H54 (cell line): ENCODE results near the gene GSE1.

Experiments
- DNase-seq: peaks from one replicate; pipeline ENCODE4 v3.0.0; 2011; ENCODE audit warnings: low spot score, mixed read lengths; ENCODE audit not compliant: insufficient read length
- FAIRE-seq: peaks from 3 replicates; lab custom pipeline; 2011; peaks lifted over from hg19 to GRCh38; lab: Jason Lieb, UNC
- POLR2A ChIP-seq: IDR thresholded peaks from 2 replicates; pipeline ENCODE4 v1.6.1; 2011; ENCODE audit warnings: low read depth, mild to moderate bottlenecking, low read length

The GSE1 gene

DNA sequence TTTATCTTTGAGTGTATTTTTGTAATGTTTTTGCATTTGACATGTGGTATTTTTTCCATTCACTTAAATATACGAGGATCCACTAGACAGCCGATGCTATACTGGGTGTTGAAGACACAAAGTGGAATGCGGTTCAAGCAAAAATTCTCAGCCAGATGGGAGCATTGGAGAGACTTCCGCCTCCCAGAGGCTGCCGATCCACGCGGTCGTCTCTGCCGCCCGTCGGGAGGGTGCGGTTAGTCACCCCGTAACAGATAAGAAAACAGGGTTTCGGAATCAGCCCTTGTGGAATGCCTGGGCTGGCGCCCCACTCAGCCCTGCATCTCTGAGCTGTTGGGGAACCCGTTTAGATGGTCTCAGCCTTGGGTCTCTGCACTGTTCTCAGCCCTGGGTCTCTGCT lies 7.3 kb downstream of the GSE1 start:
- TF ChIP-seq POLR2A: no peak
- FAIRE-seq (no peak), DNase-seq (no peak)

DNA sequence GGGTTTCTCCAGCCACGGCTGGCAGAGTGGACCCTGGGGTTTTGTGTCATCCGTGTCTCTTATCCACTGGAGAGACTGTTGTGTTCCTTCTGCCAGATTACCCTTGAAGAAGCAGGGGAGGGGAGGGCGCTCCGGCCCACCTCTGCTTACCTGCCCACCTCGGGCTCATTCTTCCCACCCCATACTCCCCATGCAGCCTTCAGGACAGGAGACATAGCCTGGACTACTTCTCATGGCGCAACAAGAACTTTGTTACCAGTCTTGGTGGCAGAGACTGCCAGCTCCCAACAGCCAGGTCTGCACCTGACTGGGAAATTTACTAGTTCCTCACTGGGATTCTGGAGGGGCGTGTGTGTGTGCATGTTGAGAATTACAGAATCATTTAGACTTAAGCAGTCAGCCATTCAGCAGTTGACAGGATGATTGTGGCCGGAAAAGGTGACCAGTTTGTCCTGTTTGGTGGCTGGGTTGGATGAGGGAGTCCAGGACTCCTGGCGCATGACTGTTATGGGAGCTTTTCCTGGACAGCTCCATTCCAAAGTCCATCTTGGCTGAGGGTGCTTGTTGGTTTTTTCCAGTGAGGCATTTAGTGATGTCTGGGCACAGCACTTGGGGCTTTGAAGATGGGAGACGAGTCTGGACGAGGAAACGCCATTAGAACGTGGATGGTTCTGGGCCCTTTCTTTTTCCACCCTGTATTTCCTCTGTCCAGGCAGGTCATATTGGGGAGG lies 8.7 kb downstream of the GSE1 start:
- FAIRE-seq: no peak
- no peak for TF ChIP-seq POLR2A
- DNase-seq: no peak

DNA sequence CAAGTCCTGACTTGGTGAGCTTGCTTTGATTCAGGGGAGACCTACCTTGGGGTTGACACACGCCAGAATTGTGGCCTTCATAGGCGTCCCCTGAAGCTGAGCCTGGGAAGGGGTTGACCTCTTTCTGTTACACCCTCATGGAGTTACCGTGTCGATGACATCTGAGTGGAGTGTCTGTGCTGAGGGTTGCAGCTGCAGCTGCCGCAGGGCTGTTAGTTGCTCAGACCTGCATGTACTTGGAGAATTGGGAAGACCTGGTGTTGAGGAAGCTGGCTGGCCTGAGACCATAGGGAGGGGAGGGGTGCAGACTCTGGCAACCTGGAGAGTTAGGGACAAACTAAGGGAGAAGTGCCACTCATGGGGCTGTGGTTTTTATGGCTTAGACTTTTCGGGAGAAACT lies 9.6 kb downstream of the GSE1 start:
- DNase-seq: no peak
- FAIRE-seq: no peak
- no peak for TF ChIP-seq POLR2A

DNA sequence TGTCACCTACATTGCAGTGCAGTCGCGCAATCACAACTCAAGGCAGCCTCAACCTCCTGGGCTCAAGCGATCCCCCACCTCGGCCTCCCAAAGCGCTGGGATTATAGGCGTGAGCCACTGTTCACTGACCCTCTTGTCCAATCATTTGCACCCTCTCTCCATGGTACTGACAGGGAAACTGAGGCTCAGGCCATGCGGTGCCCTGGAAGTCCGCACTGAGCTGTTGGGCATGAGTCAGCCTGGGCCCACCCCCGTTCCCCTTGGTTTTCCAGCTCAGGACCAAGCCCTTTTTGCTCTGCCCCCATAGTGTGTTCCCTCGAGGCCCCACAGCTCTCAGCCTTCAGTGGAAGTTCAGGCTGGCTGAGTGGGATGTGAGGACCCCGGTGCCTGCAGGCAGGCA lies 10.1 kb downstream of the GSE1 start:
- FAIRE-seq (no peak), DNase-seq (no peak)
- no peak for TF ChIP-seq POLR2A

DNA sequence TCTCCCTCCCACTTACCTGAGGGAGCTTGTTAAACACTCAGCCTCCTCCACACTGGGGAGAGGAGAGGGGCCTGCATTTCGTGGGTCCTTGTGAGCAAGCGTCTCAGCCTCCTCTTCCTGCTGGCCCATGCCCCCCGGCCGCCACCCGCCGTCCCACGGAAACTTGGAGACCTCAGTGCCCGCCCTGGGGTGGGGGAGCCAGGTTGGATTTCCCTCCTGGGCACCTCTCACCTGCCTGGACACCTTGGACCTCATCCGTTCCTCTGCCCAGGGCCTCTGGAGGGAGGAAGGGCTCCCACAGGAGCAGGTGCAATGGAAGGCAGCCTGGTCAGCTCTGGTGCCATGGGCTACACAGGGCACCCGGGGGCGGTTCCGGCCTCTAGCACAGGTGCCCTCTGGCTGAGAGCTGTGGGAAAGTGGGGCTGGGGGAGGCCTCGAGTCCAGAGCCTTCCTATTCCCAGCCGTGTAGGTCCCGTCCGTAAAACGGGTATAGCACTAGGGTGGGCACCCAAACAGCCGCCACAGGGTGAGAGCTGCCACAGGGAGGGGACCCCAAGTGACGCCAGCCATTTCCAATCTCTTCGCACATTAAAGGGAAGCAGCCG lies 11.0 kb downstream of the GSE1 start:
- no peak for TF ChIP-seq POLR2A
- no peak for DNase-seq
- FAIRE-seq: no peak

DNA sequence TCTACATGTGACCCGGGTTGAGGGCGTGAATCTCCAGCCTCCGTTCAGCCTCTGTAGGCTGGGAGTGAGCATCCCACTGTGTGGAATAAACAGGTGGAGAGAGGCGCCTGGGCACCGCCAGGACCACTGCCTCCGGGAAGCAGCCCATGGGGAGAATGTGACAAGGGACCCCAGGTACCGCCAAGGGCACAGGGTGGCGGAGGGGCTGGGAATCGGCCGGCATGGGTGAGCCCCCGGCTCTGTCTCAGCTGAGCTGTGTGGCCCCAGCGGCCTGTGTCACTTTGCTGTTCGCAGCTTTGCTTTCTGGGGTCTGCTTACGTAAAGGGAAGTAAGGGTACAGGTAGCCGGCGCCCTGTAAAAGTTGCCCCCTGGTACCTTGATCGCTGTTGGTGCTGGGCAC lies 11.5 kb downstream of the GSE1 start:
- no peak for TF ChIP-seq POLR2A
- no peak for DNase-seq
- FAIRE-seq: no peak

DNA sequence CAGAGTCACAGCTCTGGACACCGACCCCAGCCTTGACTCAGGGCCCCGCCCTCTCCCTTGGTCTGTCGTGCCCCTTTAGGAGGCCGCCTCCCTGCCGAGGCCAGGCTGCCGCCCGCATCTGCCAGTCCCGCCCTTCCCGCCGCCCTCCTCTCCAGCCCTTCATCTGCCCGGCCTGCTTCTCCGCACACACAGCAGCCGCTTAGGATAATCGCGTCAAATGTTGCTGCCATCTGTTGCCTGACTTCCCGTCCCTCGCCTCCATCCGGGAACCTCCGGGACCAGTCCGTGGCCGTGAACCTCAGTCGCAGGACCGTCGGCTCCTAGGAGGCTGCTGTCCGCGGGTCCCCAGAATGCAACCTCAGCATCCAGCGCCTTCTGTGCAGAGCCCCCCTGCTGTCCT lies 11.9 kb downstream of the GSE1 start:
- no peak for FAIRE-seq
- no peak for TF ChIP-seq POLR2A
- DNase-seq: no peak

DNA sequence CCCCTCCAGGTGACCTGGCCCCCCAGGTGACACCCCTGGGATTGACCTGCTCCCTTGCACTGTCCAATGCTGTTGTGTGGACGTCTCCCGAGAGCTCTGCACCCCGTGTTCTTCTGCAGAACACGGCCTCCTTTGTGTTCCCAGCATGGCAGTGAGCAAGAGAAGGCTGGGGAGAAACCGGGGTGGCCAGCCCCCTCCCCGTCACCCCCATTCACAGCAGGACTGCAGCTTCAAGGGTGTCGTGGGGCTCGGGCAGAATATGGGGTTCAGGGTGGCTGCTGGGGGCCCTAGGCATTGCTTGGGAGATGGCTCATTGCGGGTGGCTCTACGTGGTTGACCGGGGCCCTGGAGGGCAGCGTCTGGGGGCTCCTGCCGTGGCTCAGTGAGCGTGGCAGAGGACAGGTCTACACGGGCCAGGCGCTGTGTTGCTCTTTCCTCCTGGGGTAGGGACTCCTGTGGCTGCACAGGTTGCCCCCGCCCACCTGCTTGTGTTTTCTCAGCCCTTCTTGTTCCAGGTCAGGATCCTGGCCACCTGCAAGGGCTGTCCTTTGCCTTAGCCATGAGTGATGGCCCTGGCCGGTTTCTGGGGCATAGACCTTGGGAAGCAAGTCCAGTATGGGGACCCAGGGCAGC lies 12.5 kb downstream of the GSE1 start:
- no peak for DNase-seq
- no peak for FAIRE-seq
- no peak for TF ChIP-seq POLR2A

DNA sequence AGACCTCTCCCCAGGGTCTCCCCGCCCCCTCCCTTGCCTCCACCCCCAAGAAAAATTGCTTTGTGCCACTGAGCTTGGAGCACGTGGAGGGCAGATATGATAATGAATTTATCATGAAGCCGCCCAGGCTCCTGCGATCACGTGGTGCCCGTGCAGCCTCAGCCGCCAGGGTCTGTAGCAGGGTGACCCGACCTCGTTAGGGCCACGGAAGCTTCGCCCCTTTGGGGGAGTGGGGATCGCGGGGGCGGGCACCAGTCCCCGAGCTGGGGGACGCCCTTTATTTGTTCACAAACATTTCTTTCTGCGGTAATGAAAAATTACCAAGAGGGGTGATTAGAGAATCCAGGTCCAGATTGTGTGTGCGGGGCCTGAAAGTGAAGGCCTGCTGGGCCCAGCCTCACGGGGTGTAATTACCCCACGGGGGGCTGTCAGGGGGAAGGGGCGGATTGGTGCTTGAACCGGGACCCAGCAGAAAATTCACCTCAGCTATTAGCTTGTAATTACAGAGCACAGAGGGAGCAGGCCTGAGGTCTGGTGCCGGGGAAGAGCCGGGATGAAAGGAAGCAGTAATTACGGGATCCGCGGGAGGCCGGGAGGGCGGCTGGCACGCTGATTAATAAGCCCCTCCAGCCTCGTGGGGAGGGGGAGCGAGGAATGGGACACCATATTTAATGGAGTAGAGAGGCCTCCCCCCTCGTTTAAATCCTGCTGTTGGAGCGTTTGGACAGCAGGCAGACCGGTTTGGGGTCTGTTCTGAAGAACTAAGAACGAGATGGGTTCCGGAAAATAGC lies 13.3 kb downstream of the GSE1 start:
- TF ChIP-seq POLR2A: no peak
- DNase-seq: no peak
- no peak for FAIRE-seq

DNA sequence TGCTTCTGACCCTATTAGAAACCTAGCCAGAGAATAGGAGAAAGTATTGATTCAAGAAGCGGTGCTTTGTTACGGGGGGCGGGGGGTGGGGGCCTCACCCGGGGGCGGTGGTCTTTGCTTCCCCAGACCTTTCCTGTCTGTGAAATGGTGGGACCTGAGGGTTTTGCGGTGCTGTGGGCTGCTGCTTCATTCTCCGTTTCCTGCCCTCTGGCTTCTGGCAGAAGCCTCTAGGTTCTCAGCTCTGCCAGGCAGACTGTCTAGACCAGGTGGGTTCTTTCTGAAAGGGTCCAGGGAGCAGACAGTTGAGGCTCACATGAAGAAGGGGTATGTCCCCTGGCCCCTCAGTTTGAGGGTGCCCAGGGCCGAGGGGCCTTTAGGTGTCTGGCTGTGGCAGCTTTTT lies 14.0 kb downstream of the GSE1 start:
- FAIRE-seq (no peak), DNase-seq (no peak)
- no peak for TF ChIP-seq POLR2A

DNA sequence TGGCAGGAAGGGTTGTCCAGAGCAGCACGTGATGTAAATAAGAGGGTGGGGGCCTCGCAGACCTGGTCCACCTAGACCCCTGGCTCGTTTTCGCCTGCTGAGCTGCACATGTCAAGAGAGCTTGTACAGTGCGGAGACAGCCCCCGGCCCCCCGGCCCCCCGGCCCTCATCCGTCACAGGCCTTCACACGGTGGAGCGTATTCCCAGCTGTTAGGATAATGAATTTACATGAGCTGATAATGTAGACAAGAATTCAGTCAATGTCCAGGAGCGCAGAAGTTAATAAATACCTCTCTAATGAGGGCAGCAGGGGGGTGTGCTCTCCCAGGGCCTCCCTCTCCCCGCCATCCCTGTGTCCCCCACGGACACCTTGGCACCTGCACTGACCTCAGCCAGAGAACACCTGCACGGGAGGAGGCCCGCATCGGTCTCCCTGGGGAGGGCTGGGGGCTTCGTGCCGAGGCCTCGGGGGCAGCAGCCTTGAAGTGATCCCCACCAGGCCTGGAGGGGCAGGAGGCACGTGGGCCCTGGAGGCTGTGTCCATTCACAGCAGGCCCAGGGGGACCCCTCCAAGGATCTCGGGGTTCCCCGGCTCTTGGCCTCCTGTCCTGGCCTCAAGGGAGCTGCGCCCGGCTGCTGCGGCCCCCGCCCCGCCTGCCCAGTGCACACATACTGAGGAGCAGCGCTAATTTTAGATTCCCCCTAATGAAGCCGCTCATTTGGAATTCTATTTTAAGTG lies 14.6 kb downstream of the GSE1 start:
- DNase-seq (no peak), FAIRE-seq (no peak)
- TF ChIP-seq POLR2A: no peak

DNA sequence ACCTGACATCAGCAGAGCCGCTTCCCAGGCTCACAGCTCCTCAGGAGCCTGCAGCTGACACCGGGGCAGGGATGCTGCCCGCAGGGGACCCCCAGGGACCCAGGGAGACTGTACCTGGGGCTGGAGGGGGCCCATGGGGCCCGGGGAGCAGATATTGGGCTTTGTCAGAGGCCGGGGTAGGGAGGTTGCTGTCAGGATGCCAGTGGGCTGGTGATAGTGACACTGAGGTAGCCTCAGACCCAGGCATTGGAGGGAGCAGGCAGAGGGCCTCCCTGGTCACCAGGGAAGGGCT lies 15.1 kb downstream of the GSE1 start:
- FAIRE-seq: no peak
- DNase-seq: no peak
- no peak for TF ChIP-seq POLR2A

DNA sequence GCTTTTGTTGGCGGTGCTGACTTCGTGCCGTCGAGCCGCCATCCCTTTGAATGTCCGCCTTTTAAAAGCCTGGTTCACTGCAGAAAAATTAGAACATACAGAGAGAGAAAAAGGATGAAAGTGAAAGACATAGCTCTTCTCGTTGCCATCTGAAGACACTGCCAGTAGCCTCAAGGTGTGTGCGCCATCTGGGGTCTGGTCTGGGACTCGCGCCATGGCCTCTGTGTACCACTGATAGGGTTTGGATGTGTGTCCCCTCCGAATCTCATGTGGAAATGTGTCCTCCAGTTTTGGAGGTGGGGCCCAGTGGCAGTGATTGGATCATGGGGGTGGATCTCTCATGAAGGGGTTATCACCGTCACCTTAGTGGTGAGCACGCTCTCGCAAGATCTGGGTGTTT lies 15.5 kb downstream of the GSE1 start:
- no peak for TF ChIP-seq POLR2A
- no peak for DNase-seq
- no peak for FAIRE-seq

DNA sequence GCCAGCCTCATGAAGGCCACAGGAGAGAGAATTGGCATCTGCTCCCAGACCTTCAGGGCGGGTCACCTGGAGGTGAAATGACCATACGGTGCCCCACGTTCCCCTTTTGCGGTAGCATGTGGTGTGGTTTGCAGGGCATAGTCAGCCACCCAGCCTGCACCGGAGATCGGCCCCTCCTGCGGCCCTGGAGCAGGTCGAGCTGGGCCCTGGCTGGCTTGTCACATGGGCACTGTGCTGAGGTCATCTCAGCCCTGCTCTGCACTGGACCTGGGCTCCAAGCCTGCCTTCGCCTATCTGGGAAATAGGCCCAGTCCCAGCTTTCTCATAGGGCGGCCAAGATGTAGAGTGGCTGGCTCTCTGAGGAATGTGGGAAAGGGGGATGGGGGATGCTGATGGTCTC lies 16.2 kb downstream of the GSE1 start:
- DNase-seq: no peak
- FAIRE-seq: no peak
- no peak for TF ChIP-seq POLR2A

DNA sequence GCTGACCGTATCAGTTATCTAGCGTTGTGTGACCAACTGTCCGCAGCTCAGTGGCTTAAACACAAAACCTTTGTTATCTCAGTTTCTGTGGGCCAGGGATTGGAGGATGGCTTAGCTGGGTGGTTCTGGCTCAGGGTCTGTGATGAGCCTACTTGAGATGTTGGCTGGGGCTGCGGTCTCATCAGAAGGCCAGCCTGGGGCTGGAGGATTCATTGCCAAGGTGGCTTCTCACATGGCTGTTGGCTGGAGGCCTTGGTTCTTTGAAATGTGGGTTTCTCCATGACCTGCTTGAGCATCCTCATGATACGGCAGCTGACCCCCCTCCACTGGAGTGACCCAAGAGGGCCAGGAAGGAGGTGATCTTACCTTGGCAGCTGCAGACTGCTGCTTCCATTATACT lies 16.7 kb downstream of the GSE1 start:
- no peak for TF ChIP-seq POLR2A
- no peak for DNase-seq
- no peak for FAIRE-seq
